ENCODE measurements around the gene FOXA1.

FOXA1 gene

GRCh38 chr14:37591311-37591940 is 3.6 kb downstream of the FOXA1 start:
- DNase-seq (ENCODE audit: low read depth, low spot score) = no peak
- peak overlapping the region; percentile 97 for H3K27ac ChIP-seq

GRCh38 chr14:37590428-37591139 is 4.5 kb downstream of the FOXA1 start:
- peak overlapping the region; percentile 97 for H3K27ac ChIP-seq
- DNase-seq (ENCODE audit: low read depth, low spot score) = no peak

GRCh38 chr14:37589715-37590427 is 5.2 kb downstream of the FOXA1 start:
- DNase-seq (ENCODE audit: low read depth, low spot score) = no peak
- peak overlapping the region; percentile 97 for H3K27ac ChIP-seq

- H3K27ac ChIP-seq = peak overlapping the region; percentile 97
- no peak for DNase-seq (ENCODE audit: low read depth, low spot score)
Measured at GRCh38 chr14:37588956-37589714, 5.9 kb downstream of the FOXA1 start.

GRCh38 chr14:37588667-37588955 is 6.4 kb downstream of the FOXA1 start:
- H3K27ac ChIP-seq = peak overlapping the region; percentile 97
- DNase-seq (ENCODE audit: low read depth, low spot score) = no peak

- DNase-seq (ENCODE audit: low read depth, low spot score) = no peak
- H3K27ac ChIP-seq = peak overlapping the region; percentile 97
Measured at GRCh38 chr14:37587881-37588666, 7.0 kb downstream of the FOXA1 start.

- H3K27ac ChIP-seq = peak overlapping the region; percentile 97
- DNase-seq (ENCODE audit: low read depth, low spot score) = no peak
Measured at GRCh38 chr14:37587131-37587803, 7.8 kb downstream of the FOXA1 start.

GRCh38 chr14:37586797-37587130 is 8.3 kb downstream of the FOXA1 start:
- DNase-seq (ENCODE audit: low read depth, low spot score) = no peak
- peak overlapping the region; percentile 97 for H3K27ac ChIP-seq

GRCh38 chr14:37585971-37586796 is 8.9 kb downstream of the FOXA1 start:
- H3K27ac ChIP-seq = peak overlapping the region; percentile 97
- no peak for DNase-seq (ENCODE audit: low read depth, low spot score)

GRCh38 chr14:37585101-37585511 is 9.9 kb downstream of the FOXA1 start:
- H3K27ac ChIP-seq = peak overlapping the region; percentile 97
- DNase-seq (ENCODE audit: low read depth, low spot score) = no peak

- peak overlapping the region; percentile 97 for H3K27ac ChIP-seq
Measured at GRCh38 chr14:37584211-37585100, 10.6 kb downstream of the FOXA1 start.

GRCh38 chr14:37583358-37584210 is 11.5 kb downstream of the FOXA1 start:
- peak overlapping the region; percentile 97 for H3K27ac ChIP-seq

More at GRCh38 chr14:37584211-37585100, 10.6 kb downstream of the FOXA1 start:
- no peak for DNase-seq (ENCODE audit: low read depth, low spot score)

GRCh38 chr14:37580146-37580545 is 14.9 kb downstream of the FOXA1 start:
- H3K27ac ChIP-seq = peak overlapping the region; percentile 97
- no peak for DNase-seq (ENCODE audit: low read depth, low spot score)

More at GRCh38 chr14:37583358-37584210, 11.5 kb downstream of the FOXA1 start:
- DNase-seq (ENCODE audit: low read depth, low spot score) = no peak

- no peak for DNase-seq (ENCODE audit: low read depth, low spot score)
- peak overlapping the region; percentile 97 for H3K27ac ChIP-seq
Measured at GRCh38 chr14:37579274-37579673, 15.8 kb downstream of the FOXA1 start.

- no peak overlapping the region for H3K27ac ChIP-seq
- no peak for DNase-seq (ENCODE audit: low read depth, low spot score)
Measured at GRCh38 chr14:37573356-37573755, 21.7 kb downstream of the FOXA1 start.

GRCh38 chr14:37571391-37571790 is 23.7 kb downstream of the FOXA1 start:
- H3K27ac ChIP-seq = no peak overlapping the region

GRCh38 chr14:37569729-37570128 is 25.3 kb downstream of the FOXA1 start:
- DNase-seq (ENCODE audit: low read depth, low spot score) = no peak
- no peak overlapping the region for H3K27ac ChIP-seq

More at GRCh38 chr14:37571391-37571790, 23.7 kb downstream of the FOXA1 start:
- no peak for DNase-seq (ENCODE audit: low read depth, low spot score)
